Fibroblast of skin of abdomen (primary cell): ENCODE results near the gene HHIP.
A peak's percentile ranks its signal among the peaks of the same experiment; 100 is the strongest.

Experiments used
- DNase-seq: peaks from one replicate; pipeline ENCODE4 v3.0.0-alpha.2; 2013

The HHIP gene

DNA sequence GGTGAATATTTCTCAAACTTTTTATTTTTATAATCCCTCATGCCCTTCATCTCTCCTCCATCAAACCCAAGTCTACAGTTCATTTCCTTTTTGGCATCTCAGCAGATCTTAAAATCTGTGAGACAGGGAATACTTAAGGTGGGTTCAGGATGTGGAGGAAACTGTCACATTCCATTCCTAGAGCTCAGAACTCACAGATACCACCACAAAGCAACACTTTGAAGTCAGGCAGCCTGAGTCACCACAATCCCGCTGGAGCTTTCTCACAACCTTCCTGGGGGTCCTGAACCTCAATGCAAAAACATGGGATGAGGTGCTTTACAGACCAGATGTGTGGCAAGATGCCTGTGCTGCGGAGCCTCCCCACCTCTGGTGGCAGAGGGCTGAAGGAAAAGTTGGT, 63.2 kb downstream of the HHIP start:
- DNase-seq: peak; percentile 95

DNA sequence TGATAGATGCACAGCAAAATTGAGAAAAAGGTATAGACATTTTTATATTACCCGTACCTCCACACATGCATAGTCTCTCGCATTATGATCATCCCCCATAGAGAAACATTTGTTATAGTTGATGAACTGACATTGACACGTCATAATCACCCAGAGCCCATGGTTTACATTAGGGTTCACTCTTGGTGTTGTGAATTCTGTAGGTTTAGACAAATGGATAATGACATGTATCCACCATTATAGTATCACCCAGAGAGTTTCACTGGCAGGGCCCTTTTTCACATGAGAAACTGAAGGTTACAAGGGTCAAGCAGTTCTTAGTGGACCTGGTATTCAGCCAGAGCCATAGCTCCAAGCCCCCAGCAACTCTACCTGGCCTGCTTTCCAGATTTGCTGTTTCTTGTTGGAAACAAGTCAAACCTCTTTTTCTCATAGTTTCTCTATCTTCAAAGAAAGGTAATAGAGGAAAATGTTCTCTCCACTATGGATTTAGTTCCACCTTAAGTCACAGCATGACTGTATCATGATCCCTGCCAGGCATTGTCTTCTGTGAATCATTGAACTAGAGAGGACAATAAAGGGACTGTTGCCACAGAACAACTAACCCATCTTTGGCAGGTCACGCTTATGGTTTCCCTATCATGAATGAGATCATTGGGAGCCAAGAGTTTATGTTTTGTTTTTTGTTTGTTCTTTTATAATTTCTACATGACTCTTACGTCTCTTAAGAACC, 64.0 kb downstream of the HHIP start:
- DNase-seq: no peak

DNA sequence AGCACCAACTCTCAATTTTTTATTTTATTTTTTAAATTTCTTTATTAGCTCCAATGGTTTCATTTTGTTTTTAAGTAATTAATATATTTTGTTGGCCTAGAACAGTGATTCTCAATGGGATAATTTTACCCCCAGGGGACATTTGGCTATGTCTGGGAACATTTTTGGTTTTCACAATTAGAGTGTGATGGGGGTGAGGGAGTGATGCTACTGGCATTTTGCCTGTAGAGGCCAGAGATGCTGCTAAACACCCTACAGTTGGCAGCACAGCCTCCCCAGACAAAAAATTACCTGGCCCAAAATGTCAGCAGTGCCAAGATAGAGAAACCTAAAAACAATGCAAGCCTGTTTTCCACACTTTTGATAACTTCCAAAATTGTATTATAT, 64.6 kb downstream of the HHIP start:
- no peak for DNase-seq

GRCh38 chr4:144711700-144712456, 65.9 kb downstream of the HHIP start:
- no peak for DNase-seq

GRCh38 chr4:144712775-144713174, 66.8 kb downstream of the HHIP start:
- DNase-seq: peak; percentile 69

DNA sequence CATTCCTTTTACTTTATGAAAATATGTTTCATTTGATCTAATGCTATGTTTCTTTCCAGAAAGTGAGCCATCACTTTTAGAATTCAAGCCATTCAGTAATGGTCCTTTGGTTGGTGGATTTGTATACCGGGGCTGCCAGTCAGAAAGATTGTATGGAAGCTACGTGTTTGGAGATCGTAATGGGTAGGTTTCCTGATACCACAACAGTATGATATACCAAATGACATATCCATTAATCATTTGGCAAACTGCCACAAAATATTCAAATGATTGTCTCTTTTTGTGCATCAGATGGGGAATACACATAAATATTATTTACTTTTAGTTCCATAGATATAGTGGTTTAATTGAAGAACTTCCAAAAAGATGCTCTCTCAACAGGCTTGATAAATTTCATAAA, 68.2 kb downstream of the HHIP start:
- no peak for DNase-seq

GRCh38 chr4:144715230-144715629, 69.3 kb downstream of the HHIP start:
- no peak for DNase-seq

DNA sequence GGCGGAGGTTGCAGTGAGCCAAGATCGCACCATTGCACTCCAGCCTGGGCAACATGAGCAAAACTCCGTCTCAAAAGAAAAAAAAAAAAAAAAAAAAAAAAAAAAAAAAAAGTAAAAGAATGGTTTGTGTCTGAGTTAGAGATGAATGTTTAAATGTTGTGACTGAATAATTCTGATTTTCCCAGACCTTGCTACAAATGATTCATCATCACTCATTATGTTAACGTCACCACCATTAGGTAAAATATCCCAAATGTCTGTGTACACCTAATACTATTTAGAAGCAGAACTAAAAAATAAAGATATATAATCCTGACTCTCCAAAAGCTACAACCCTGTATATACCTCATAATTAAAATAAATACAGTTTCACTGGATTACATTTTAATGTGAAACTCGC, 70.8 kb downstream of the HHIP start:
- peak; percentile 26 for DNase-seq

DNA sequence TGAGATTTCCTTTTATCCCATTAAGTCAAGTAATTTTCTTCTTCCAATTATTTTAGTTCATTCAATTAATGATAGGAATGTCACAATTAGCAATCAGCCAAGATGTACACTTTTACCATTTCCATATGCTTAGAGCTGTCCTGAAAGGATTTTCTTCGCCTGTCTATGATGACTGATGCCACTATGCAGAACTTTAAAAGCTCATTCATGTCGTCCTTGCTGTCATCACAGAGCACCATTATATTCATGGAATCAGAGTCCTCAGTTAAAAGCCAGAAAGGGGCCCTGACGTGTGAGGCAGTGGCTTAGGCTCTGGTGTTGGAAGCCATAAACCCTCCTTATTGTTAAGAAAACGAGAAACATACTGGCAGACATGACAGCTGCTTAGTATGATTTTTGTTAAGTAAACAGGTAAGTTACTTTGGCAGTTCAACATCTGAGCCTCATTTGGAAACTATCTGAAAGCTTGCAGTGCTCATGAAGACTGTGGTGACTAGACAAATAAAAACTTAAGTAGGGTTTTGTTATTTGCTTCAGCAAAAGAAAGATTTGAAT, 73.1 kb downstream of the HHIP start:
- DNase-seq: no peak

DNA sequence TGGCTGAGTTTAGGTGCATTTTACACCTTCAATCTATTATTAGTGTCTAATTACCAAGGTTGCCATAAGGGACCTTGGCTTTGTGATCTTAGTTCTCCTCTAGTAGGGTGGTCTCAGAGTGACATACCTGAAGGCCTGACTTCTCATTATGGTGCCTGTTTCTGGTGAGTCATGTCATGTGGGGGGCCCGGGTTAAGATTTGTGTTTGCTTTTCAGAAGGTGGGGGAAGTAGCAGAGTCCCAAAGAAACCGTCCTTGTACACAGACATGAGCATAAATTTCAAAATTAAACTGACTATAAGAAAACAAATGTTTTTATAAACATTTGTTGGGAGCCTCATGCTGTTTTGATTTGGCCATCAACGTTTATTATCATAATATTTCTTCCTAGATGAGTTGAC, 74.5 kb downstream of the HHIP start:
- DNase-seq: no peak

GRCh38 chr4:144721994-144722393, 76.0 kb downstream of the HHIP start:
- DNase-seq: no peak

GRCh38 chr4:144723471-144723870, 77.5 kb downstream of the HHIP start:
- DNase-seq: no peak

- DNase-seq: no peak
These were observed 83.2 kb downstream of the HHIP start for GRCh38 chr4:144729175-144729574.

DNA sequence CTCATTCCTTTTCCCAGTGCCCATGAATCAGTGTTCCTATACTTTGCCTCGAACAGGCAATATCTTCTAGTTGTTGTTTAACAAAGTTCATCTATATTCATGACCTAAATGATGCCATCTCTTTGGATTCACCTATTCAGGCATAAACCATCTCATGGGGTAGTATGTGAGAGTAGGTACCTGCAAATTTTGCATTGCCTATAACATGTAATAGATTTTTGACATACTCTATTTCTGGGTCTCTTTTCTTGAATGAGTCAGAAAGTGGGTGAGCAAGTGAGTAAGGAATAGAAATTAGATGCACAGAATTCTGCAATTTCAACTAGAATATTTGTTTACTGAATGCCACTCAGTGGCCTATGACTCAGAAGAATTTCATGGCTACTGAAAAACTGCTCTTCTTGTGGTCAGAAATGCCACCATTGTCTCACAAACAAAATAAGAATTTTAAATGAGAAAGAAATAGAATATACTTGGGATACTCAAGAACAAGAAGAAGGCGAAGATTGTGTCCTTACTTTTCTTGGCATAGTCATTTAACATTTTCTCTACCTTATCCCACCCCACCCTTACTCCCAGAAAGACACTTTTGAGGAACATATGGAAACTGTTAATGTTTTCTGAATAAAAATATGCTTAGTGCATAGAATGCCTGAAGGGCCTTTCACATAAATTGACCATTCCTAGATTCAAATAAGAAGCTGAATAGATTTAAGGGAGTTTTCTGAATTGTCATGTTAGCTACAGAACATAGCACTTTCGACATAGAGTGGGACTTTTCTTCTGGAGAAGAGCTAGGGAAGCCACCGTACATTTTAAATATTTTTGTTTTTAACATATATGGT, 86.8 kb downstream of the HHIP start:
- no peak for DNase-seq

- no peak for DNase-seq
These were observed 87.6 kb downstream of the HHIP start for GRCh38 chr4:144733566-144733965.

- peak; percentile 73 for DNase-seq
These were observed 88.6 kb downstream of the HHIP start for GRCh38 chr4:144734522-144734921.

DNA sequence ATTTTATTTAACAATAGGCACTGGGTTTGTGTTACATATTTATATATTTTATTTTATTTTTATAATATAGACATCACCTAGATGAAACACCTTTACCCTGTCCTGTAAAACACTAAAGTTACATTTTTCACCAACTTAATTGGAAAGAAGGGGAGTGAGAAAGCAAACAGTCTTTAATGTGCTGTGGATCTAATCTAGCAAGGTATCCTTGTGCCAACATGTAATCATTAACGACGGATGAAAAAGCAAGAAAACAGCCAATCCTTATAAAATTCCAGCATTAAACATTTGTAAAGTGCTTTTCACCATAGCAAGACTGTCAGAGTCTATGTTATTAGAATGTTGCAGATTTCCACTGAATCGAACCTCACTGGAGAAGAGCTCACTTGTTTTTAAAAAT, 92.7 kb downstream of the HHIP start:
- no peak for DNase-seq

DNA sequence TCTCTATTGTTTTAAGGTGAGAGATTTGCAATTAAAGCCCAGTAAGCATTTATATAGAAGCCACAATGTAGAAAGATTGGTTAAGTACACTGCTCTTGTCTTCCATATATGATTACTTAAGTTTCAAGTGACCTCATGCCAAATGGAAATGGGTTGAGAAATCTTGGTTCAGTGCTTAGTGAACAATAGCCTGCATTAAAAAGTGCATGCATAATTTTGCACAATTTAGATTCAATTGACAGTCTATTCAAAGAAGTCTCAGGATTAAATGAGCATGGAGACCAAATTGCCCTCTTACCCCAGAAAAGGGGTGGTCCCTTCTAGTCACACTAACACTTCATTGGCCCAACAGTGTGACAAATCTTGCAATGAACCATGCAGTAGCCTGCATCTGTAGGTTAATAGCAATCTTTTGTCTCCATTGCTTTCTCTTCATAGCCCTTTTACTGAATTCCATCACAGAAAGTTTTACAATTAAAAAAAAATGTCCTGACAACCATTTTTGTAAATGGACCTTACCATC, 93.6 kb downstream of the HHIP start:
- DNase-seq: no peak

DNA sequence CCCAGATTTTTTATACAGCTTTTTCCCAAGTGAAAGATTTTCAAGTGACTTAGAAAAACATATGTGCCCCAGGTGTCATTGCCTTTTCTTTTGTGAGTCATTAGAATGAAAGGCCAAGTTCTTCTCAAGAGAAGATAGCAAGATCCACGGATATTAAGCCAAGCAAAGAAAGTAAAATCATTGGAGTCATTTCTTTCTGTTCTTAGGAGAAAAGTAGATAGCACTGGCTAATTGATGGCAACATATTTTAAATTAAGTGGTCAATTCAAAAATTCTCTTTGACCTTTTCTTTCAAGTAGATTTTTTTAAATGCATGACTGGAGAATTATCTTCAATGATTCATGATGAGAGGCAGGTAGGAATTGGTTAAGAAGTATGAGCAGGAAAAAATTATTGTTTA, 94.4 kb downstream of the HHIP start:
- no peak for DNase-seq

GRCh38 chr4:144748814-144749555, 103.0 kb downstream of the HHIP start:
- no peak for DNase-seq

DNA sequence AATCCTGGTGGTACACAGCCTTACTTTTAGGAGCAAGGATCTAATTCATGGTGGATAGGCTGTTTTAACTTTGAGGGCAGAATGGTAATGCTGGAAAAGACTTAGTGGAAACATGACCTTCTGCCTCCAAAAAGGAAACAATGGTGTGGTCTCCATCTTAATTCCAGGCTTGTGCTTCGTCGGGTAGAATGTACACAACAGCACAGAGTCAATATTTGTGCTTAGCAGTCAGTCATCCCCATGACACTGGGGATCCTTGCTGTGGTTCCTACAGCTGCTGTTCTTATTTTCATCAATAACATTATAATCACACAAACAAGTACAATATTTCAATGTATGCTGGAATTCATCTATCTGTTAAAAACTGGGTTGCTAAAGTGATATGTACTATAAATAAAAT, 104.4 kb downstream of the HHIP start:
- DNase-seq: no peak
